Measurements from ENCODE around the gene SERINC5.

GRCh38 chr5:80205846-80206245 lies 50.0 kb downstream of the SERINC5 start:
- no peak for TF ChIP-seq EZH2 (optimal IDR thresholded peaks at IDR 0.05; ENCODE audit: low read depth, low read length)
- no peak for TF ChIP-seq CTCF (IDR thresholded peaks at IDR 0.05; ENCODE audit: low read length)
- no peak for TF ChIP-seq EZH2phosphoT487 (IDR thresholded peaks at IDR 0.05; ENCODE audit: low read length)

All from MM.1S (cell line).